Superior temporal gyrus (tissue), 1 donor: Measurements from ENCODE around the gene GOLGA3.
"Not testable (repeated sequence)": the region's sequence is repeated elsewhere in the genome, so short reads cannot be mapped to it uniquely, and the experiment has no call there.

Source experiments
- DNase-seq: peaks from one replicate; pipeline ENCODE4 v3.0.0-alpha.2; 2016; ENCODE audit errors: extremely low spot score

Gene GOLGA3

DNA sequence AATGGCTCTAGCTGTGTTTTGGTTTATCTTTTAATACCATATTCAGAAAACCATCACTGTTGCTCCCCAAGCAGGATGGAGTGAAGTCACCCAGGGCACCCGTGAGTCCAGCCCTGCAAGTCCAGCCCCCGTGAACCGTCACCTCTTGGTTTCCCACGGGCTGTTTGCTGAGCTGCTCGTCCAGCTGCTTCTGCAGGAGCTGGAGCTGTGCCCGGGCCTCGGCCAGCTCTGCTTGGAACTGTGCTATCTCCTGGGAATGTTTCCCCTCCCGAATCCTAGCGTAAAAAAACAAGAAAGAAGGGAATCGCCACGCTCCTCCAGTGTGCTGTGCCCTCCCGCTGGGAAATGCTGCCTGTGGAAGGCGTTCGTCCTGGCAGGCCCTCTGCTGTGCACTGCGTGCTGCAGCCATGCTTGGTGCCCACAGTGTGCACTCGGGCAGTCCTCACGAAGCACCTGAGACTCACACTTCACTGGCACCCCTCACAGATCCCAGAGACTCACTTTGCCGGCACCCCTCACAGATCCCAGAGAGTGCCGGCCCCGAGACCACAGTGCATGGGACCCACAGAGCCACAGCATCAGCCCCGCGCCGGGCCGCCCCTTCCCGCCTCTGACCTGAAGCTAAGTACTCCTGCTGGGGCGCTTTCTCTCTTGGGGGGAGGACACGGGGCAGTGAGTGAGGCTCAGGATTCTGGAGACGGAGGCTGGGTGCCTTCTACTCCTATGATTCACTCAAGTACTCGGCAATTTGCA is 51.7 kb downstream of the GOLGA3 start:
- no peak for DNase-seq

GRCh38 chr12:132776230-132776625 is 52.4 kb downstream of the GOLGA3 start:
- DNase-seq = not testable (repeated sequence)

GRCh38 chr12:132775502-132776229 is 53.0 kb downstream of the GOLGA3 start:
- DNase-seq = no peak

DNA sequence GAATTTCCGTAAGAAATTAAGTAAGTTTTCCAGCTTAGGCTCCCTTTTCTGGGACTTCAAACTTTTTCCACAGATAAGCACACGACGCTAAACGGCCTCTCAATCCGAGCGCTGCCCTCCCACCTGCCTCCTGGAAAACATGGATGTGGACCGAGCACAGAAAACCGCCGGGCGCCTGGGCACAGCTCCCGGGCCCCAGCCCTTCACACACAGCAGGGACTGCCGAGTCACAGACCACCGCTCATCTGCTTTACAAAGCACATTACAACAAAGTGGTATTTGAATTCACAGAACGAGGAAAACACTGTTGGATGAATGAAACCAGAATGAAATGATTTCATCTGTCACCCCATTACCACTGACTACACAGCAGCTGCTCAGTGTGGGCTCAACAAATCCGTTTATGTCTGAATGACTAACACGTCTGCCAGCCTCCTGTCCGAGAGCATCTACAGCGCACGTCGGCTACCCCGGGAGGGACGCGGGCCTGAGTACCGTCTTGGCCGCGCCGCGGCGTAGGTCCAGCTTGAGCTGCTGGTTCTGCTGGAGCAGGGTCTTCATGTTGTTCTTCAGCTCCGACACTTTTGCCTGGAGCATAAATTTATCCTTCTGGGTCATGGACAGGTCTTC is 53.9 kb downstream of the GOLGA3 start:
- no peak for DNase-seq

GRCh38 chr12:132774159-132774558 is 54.5 kb downstream of the GOLGA3 start:
- DNase-seq = no peak

DNA sequence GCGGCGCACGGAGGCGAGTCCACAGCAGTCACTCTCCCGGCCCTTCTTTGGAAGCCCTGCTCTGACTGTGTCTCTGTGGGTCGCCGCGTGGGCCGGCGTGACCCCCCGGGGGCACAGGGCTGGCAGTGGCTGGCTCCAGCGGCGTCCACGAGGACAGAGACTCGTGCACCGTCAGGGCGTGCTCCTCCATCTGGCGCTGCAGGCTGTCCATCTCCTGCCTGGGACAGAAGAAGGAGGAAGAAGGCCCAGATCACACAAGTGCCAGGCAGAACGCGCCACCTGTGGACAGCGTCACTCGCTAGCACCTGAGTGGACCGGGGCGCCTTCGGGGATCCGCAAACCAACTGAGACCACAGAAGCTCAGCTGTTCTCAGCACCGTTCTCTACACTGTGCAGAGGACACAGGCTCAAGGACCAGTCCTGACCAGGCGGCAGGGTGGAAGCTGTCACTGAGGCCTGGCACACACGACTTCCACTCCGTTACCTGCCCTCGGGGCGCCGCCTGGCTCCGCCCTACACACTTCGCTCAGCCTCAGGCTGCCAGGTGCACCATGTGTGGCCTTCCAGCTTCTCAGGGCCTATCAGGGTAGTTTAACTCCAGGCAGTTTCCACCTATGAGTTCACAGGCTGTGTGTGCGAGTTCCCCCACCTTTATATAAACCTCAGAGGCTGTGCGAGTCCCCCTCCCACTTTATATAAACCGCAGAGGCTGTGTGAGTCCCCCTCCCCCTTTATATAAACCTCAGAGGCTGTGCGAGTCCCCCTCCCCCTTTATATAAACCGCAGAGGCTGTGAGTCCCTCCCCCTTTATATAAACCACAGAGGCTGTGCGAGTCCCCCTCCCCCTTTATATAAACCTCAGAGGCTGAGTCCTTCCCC is 55.4 kb downstream of the GOLGA3 start:
- no peak for DNase-seq

- no peak for DNase-seq
Measured at GRCh38 chr12:132772606-132773005, 56.1 kb downstream of the GOLGA3 start.

DNA sequence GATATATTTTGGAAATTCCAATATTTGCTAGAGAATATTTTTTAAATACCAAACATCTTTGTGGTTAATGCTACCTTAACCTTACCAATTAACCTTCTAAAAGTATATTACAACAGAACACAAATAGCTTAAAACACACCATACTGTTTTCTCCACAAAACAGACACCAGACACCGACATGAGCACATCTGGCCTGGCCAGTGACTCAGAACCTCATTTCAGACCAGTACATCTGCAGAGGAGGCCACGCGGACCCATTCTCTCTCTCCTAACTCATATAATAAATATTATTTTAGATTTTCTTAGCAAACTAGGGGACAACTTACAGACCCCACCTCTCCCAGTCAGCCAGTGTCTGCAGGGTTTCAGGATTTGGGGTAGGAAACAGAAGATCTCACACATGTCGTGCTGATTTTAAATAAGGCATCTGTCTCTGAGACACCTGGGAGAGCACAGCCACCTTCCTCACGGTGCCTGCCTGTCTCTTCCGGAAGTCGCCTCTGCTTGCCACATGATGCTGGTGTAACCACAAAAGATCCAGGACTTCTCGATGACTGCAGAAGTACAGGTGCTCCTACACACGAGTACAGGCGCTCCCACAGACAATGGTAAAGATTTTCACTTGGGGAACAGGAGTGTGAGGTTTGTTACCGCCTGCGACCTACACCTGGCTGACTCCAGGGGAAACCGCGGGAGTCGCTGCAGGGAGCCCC is 57.4 kb downstream of the GOLGA3 start:
- DNase-seq = no peak

DNA sequence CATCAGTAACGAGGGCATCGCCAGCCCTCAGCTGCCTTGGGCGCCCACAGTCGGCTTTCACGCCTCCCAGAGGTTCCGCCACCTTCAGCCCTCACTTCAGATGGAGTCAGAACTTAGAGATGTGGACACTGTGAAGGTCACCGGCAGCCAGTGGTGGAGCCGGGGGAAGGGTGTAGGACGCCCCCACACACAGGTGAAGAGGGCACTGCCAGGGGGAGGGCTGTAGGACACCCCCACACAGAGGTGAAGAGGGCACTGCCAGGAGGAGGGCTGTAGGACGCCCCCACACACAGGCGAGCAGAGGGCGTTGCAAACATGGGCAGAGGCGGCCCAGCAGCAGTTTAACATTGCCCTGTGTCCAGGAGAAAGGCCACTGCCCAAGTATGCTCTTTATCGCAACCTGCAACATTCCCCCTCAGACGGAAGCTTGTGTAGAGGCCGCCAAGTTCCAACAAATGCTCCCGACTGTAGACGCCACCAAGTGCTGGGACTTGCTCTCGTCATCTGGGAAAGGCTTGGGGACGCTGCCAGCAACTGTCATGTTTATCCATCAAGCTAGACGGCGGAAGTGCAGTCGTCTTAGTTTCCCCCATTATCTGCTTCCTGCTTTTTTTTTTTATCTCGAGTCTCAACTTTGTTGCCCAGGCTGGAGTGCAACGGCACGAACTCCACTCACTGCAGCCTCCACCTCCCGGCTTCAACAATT is 62.1 kb downstream of the GOLGA3 start:
- DNase-seq = no peak

- no peak for DNase-seq
Measured at GRCh38 chr12:132765361-132765760, 63.3 kb downstream of the GOLGA3 start.

- DNase-seq = no peak
Measured at GRCh38 chr12:132764231-132764630, 64.4 kb downstream of the GOLGA3 start.

DNA sequence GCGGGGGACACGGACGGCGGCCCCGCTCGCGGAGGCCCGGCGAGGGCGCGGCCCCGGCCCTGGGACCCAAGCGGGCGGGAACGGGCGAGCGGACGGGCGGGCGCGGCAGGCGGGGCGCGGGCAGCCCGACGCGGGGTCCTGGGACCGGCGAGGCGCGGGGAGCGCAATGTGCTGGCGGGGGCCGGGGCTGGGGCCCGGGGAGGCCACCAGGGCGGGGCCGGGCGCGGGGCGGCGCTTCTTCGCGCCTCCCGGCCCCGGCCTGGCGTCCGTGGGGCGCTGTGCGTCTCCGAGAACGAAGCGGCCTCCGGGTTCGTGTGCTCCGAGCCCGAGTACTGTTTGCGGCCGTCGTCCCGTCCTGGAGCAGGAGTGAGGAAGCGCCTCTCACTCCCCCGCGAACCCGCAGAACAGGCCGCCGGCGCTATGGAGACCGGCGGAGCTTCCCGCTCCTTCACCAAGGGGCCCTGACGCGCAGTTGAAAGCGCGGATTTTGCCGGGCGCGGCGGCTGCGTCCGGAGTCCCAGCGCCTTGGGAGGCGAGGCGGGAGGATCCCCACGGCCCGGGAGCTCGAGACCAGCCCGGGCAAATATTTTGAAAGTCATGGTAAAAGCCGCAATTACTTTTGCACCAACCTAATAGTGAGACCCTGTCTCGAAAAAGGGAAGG is 66.6 kb downstream of the GOLGA3 start:
- peak; percentile 76 for DNase-seq

GRCh38 chr12:132761032-132761920 is 67.4 kb downstream of the GOLGA3 start, which contains the start of gene ANKLE2:
TSS of gene ANKLE2 (minus strand) at chr12:132761832. CDS start at chr12:132761798, 34 bp downstream.
- no peak for DNase-seq

DNA sequence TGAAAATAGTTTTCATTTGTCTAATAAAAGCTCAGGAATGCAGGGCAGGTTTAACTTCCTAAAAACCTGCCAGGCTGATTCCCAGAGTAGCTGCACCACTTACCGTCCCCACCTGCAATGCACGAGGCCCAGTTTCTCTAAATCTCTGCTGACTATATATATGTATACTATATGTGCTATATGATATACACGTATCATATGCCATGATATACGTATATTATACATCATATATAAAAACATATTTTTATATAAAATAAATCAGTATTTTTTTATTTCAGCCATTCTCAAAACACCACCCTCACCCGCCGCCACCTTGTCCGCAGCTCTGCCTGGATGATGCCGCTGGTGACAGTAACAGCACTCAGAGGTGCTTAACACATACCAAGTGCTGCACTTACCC is 69.3 kb downstream of the GOLGA3 start:
- no peak for DNase-seq

DNA sequence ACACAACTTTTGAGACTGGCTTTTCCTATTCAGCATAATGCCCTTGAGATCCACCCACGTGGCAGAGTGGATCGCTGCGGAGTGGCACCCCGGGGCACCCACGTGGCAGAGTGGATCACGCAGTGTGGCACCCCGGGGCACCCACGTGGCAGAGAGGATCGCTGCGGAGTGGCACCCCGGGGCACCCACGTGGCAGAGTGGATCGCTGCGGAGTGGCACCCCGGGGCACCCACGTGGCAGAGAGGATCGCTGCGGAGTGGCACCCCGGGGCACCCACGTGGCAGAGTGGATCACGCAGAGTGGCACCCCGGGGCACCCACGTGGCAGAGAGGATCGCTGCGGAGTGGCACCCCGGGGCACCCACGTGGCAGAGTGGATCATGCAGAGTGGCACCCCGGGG is 69.8 kb downstream of the GOLGA3 start:
- not testable (repeated sequence) for DNase-seq

DNA sequence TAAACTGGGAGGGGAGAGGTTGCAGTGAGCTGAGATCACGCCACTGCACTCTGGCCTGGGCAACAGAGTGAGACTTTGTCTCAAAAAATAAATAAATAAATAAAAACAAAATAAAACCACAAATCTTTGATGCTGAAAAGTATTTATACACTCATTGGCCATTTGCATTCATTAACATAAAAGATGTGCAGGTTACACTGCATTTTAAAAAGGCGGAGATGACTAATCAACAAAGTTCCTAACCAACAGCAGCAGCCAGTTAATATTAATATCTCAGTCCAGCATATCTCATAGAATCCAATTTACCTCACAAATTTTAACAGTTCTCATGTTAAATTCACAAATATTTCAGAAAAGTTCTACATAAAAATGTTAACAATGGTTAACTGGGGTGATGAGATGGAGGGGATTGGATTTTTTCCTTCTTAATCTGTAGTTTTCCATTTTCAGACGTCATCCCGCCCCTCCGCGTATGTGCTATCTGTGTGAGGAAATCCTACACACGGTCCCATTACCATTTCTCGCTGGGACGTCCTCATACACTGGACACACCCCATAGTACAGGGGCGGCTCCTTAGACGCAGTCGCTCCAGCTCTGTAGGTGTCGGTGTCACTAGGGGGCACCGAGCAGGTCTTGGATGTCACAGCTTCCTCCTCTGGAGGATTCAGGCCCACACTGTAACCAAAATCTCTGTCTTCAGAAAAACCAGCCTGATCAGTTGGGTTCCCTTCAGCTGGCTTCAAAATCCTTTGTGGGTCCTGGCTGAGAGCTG is 74.3 kb downstream of the GOLGA3 start:
- DNase-seq = no peak

- DNase-seq = not testable (repeated sequence)
Measured at GRCh38 chr12:132753670-132754069, 75.0 kb downstream of the GOLGA3 start.

DNA sequence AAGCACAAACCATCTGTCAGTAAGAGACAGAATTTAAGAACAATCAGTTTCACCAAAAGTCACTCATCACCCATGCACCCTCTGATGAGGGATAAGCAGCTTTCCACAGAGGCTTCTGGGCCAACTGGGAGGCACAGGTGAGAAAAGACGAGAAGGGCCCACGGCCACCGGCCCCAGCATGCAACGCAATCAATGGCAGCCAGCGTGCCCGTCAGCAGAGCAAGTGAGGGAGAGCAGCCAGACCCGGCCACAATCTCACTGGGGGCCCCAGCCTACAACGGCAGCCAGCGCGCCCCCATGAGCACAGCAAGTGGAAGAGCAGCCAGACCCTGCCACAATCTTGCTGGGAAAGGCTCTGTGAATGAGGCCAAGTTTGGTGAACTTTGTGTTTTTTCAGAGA is 80.3 kb downstream of the GOLGA3 start:
- DNase-seq = no peak
